GM19438 (cell line): ENCODE measurements around the gene IGFBP6.

ENCODE experiments used
- ATAC-seq: cut with Tn5 transposase; IDR thresholded peaks from one replicate; pipeline ENCODE4 v1.9.1; 2021; ENCODE audit warnings: low read depth; ENCODE audit not compliant: unreplicated experiment

IGFBP6 gene

GRCh38 chr12:53069621-53070410 lies 27.7 kb upstream of the IGFBP6 start:
- no peak for ATAC-seq

DNA sequence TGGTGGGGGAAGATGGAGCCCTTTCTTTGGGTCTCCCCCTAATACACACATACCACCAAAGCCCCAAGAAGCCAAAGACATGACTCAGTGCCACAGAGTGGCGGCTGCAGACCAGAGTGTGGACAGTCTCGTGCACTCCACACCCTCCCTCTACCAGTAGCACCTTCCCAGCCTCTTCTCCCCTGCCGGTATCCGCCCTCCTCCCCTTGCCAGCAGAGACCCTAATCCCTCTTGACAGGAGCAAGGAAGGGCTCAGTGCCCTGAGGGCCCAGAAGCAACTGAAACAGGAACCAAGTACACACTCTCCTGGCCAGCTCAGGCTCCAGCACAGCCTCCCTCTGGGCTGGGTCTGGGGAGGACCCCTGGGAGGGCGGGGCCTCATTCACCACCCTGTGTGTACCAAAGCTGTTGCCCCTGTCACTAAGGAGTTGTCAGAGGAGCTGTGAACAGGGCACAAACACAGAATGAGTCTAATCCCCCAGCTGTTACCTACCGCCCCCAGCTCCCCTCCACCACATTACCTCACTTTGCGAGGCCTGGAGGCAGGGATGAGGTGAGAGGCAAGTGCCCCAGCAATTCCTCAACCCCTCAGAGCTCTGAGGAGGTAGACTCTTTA lies 26.5 kb upstream of the IGFBP6 start:
- ATAC-seq: no peak

DNA sequence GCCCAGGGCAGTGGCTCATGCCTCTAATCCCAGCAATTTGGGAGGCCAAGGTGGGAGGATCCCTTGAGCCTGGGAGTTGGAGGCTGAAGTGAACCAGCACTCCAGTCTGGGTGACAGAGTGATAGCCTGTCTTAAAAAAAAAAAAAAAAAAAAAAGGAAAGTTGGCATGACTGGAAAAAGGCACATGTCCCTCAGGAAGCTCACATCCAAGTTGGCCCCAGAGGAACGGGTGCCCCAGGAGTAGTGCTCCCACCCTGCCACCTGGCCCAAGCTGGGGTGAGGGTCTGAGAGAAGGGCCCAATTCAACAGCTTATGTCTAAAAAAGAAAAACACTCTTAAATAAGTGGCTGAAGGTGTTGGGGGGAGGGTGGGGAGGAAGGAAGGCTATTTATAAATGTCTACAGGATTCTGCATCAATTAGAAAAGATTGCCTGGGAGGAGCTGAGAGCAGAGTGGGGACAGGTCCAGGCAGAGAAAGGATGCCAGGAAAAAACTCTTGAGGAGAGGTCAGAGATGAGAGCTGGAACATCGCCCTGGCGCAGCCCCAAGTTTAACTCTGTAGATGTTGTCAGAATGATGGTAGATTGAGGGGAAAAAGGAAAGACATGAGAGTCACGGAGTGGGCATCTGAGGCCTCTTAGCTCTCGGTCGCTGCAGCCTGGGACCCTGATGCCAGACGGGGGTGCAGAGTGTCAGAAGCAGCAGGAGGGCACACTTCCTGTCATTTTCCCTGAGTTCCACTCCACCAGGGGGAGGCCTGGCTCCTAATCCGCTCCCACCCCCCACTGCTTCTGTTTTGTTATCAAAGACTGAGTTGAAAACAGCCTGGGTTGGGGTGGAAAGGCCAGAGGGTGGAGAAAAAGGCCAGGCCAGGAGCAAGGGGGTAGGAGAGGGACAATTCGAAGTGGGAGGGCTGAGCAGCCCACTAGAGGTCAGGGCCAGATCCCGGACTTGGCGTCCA lies 25.6 kb upstream of the IGFBP6 start:
- ATAC-seq: no peak

DNA sequence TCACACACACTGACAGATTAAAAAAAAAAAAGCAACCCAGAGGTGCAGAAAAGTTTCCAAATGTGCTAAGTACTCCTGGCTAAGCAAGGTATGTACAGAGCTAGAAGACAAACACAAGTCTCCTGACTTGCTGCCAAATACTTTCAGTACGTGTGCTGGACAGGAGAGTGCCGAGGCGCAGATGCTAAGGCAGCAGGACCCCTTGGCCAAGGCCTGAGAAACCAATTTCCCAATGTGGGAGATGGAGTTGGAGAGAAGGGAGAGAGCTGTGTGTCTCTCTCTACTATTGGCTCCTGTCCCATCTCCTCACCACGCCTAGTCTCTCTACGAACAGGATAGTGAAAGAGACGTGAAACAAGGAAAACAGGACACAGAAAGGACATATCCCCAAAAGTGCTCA lies 23.6 kb upstream of the IGFBP6 start:
- no peak for ATAC-seq

- no peak for ATAC-seq
These were observed 23.0 kb upstream of the IGFBP6 start for GRCh38 chr12:53074283-53074998.

DNA sequence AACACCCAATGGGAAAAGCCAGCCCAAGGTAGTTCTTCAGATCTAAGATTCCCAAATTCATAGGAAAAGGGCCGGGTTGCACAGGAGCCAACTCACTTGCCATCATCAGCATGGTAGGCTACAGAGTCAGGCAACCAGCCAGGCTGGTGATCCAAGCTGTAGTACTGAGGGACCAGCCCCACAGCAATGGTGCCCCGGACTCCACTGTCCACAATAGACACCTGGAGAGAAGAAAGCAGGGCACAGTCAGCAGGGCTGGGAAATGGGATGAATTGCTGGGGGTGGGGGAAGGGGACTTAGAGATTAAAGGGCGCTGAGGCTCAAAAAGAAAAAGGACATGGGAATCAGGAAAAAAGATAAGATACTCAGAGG lies 22.5 kb upstream of the IGFBP6 start:
- no peak for ATAC-seq

DNA sequence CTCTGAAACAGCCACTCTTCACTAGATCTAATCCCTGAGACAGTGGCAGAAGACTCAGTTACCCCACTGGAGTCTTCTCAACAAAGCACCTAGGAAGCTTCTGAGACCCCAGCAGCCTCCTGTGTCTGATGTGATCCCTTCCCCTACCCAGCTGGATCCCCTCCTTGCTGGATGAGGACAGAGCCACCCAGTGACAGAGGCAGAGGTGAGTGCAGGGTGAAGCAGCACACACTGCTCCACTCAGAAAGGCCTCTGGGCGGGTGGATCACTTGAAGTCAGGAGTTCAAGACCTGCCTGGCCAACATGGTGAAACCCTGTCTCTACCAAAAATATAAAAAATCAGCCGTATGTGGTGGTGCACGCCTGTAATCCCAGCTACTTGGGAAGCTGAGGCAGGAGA lies 21.0 kb upstream of the IGFBP6 start:
- ATAC-seq: no peak

DNA sequence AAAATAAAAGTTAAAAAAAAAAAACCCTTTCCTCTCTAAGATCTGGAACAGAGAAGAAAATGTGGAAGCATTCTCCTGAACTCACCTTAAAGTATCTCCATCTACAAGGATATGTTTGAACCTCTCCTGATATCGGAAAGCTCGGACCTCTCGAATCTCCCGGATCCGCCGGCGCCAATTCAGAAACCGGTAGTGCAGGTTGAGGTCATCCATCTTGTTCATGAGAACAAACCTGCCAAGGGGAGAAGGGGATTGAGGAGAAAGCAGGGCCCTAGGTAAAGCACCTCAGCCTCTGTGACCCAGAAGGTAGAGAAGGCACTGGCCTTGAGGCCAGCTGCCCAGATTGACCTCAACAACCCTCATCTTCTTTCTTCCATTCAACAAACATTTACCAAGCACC lies 20.4 kb upstream of the IGFBP6 start:
- no peak for ATAC-seq

DNA sequence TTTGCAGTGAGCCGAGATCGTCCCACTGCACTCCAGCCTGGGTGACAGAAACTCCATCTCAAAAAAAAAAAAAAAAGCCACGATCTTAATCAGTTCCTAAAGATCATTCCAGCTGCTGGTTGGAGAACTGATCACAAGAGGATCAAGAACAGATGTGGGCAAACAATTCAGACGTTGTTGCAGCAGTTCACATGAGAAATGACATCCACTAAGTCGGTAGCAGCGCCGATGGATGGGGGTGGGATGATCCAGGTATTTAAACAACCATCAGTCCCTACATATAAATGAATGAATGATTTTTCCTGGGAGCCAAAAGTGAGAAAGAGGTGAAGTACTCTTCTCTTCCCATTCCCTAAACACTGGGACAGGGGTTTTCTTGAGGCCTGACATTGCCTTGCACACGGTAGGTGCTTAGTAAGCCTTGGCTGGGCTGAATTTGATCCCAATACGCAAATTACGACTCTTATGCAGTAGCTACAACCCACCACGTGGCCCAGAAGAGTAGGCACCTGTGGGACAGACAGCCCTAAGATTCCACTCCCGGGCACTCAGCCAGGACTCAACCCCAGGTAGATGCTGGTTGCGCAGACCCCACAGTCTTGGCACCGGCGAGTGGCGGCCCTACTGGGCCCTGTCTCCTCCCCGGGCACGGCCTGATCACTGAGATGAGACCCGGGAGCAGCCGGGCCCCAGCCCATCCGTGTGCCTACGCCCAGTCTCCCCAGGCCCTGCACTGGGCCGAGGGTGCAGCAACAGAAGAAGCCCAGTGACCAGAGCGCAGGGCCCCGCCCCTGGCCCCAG lies 18.8 kb upstream of the IGFBP6 start:
- ATAC-seq: peak; percentile 23

DNA sequence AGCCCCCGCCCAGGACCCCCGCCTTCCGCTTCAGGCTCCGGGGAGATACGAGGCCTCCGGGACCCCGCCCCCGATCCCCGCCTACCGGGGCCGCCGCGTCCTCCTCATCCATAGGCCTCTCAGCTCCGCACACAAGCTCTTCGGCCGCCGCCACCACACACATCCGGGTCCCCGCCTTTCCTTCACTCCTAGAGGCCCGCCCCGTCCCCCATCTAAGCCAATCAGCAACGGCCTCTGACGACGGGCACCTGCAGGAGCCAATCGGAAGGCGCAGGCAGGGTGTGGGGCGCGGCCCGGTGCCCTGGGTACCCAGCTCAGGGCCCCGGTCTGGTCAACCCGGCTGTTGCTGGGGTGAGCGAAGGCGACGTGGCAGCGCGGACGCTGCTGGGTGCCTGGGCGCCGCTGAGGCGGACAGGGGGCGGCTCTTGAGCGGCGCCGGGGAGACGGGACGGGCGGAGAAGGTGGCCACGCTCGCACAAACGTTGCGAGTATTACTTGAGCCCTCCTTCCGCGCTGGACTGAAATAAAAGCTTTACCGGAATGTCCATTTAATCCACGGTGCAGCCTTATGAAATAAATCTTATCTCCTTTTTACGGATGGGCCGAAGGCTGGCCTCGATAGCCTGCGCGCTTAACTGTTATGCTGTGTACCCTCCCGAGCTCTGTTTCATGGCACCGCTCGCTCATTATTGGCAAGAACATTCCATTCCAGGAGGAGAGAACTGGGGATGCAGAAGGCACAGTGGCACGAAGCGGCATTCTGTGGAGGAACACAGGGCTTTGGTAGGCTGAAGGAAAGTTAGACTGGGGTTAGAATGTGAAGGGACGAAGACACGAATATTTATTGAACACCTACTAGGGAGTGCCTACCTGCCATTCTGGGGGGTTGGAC lies 18.0 kb upstream of the IGFBP6 start, which contains the start of gene SPRYD3:
Gene SPRYD3, minus strand, starts transcription at position 165 of the 892 bp plus-strand sequence. Its CDS starts 57 bp downstream, at position 108.
- peak; percentile 96 for ATAC-seq

- no peak for ATAC-seq
These were observed 14.8 kb upstream of the IGFBP6 start for GRCh38 chr12:53082637-53083175.

DNA sequence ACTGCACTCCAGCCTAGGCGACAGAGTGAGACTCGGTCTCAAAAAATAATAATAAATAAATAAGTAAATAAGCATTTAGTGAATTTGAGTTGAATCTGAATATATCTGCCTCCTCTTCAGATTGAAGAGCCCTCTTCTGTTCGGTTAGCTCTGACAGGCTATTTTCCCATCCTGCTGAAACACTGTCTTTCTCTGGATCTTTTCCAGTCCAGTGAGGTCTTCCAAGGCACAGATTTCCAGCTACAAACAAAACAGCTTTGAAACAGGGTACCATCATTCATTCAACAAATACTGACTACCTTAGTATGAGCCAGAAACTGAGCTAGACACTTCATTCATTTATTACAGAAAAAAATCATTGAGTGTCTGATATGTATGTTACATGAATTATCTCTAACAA lies 11.1 kb upstream of the IGFBP6 start:
- ATAC-seq: no peak

- no peak for ATAC-seq
These were observed 7.4 kb upstream of the IGFBP6 start for GRCh38 chr12:53090105-53090504.

DNA sequence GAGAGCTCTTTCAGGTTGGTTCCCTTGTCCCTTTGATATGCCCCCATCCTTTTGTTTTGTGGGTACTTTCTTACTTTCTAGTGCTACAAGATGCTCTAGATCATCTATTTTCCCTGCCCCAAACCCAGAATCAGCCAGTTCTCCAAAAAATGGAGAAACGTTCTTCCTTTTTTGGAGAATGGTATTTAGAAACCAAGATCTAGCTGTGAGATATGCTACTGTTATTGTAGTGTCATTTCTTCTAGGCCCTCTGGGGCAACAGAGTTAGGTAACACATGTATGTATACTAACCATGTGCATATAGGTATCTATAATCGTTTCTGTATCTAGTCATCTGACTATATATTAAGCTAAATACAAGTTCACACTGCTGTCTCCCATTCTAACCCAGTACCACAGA lies 6.9 kb upstream of the IGFBP6 start:
- no peak for ATAC-seq

GRCh38 chr12:53091756-53092155 lies 5.7 kb upstream of the IGFBP6 start:
- no peak for ATAC-seq

DNA sequence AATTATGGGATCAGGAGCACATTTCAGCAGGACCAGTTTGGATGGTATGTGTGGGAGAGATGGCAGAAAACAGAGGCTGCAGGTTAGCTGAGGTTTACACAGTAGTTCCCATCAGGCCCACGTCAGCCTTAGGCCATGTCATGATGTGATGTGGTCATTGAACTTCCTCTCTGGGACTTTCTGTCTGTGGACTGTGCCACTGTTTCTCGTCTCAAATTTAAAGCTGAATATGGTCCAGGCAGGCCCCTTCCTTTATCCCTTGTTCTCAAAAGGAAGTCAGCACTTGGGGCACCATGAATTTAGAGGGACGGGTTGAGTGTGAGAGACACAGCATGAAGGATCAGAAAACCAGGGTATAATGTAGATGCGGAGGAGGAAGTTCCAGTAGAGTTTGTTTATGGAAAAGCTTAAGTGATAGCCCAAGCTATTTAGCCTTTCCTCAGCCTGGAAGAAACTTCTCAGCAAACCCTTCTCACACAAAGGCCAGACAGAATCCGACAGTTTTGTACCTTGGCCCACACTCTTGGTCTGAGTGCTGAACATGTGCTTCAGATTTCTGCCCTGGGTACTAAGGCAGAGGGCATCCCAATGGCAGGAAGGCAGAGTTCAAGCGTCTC lies 3.6 kb upstream of the IGFBP6 start:
- no peak for ATAC-seq

DNA sequence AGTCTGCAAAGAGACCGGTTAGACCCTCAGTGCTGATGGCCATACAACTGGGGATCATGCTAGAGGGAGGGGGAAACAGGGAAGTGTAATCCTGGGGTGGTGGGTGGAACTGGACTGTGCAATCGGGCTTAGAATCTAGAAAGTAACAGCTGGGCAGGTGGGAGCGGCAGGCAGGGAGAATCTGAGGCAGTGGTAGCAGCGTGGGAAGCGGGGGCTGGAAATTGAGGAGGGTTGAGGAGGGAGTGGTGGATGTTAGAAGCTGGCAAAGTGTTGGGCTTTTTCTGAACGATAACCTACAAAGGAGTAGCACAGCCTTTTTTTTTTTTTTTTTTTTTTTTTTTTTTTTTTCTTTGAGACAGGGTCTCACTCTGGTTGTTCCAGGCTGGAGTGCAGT lies 3.1 kb upstream of the IGFBP6 start:
- no peak for ATAC-seq
